Measurements from ENCODE around the gene NOC4L. TPM values are rescaled to one million over a fixed set of nuclear protein-coding genes. Genes with fewer than 3 reads are reported as not detected.

The NOC4L gene
- total RNA-seq, 1 donor from 2014 or later, result 29.1 TPM

GRCh38 chr12:132137483-132138125, 6.7 kb upstream of the NOC4L start:
- CTCF ChIA-PET, result no interaction called here
- no peaks in the 10 kb centered on the region for H3K27me3 Mint-ChIP-seq
- peaks cover 29% of the 10 kb centered on the region for H3K36me3 Mint-ChIP-seq (ENCODE audit: low read depth)
- intact Hi-C loops (cut with micrococcal nuclease), result no loop called here
- no peak for ATAC-seq (ENCODE audit: low read depth)
- POLR2A ChIA-PET, result no interaction called here
- no peaks in the 10 kb centered on the region for H3K9me3 Mint-ChIP-seq
- TF ChIP-seq CTCF (IDR thresholded peaks at IDR 0.05), result no peak
- H3K4me3 Mint-ChIP-seq, result no peak overlapping the region
- no peak overlapping the region for H3K27ac Mint-ChIP-seq
- no peak for DNase-seq
- peaks cover 2% of the 10 kb centered on the region for H3K4me1 Mint-ChIP-seq

GRCh38 chr12:132138941-132139871, 5.1 kb upstream of the NOC4L start:
- peaks cover 11% of the 10 kb centered on the region for H3K4me1 Mint-ChIP-seq
- H3K4me3 Mint-ChIP-seq, result no peak overlapping the region
- ChIA-PET CTCF (interaction anchor here (1.4 kb wide), 1 partner anchor 15 kb away, joined by 5 read pairs; no protein-coding TSS in a partner anchor), POLR2A (interaction anchor here (0.7 kb wide), 1 partner anchor 69 kb away, joined by 3 read pairs; no protein-coding TSS in a partner anchor)
- ATAC-seq (ENCODE audit: low read depth), result no peak
- H3K36me3 Mint-ChIP-seq (ENCODE audit: low read depth), result peaks cover 32% of the 10 kb centered on the region
- TF ChIP-seq CTCF (IDR thresholded peaks at IDR 0.05), result no peak
- intact Hi-C loops (cut with micrococcal nuclease), result no loop called here
- no peaks in the 10 kb centered on the region for H3K9me3 Mint-ChIP-seq
- no peaks in the 10 kb centered on the region for H3K27me3 Mint-ChIP-seq
- no peak for DNase-seq
- H3K27ac Mint-ChIP-seq, result no peak overlapping the region

- Mint-ChIP-seq H3K4me1 (peaks cover 15% of the 10 kb centered on the region), H3K27ac (no peak overlapping the region), H3K9me3 (no peaks in the 10 kb centered on the region), H3K36me3 (ENCODE audit: low read depth) (peaks cover 33% of the 10 kb centered on the region), H3K4me3 (no peak overlapping the region), H3K27me3 (no peaks in the 10 kb centered on the region)
- ChIA-PET POLR2A (no interaction called here), CTCF (interaction anchor here (1.4 kb wide), 1 partner anchor 14 kb away, joined by 5 read pairs; no protein-coding TSS in a partner anchor)
- DNase-seq, result no peak
- TF ChIP-seq CTCF (IDR thresholded peaks at IDR 0.05), result no peak
- no peak for ATAC-seq (ENCODE audit: low read depth)
- intact Hi-C loops (cut with micrococcal nuclease), result no loop called here
These were observed 4.3 kb upstream of the NOC4L start for GRCh38 chr12:132139912-132140311.

GRCh38 chr12:132140501-132140900, 3.8 kb upstream of the NOC4L start:
- peaks cover 21% of the 10 kb centered on the region for H3K4me1 Mint-ChIP-seq
- no peak for ATAC-seq (ENCODE audit: low read depth)
- no peaks in the 10 kb centered on the region for H3K27me3 Mint-ChIP-seq
- DNase-seq, result no peak
- peaks cover 33% of the 10 kb centered on the region for H3K36me3 Mint-ChIP-seq (ENCODE audit: low read depth)
- TF ChIP-seq CTCF (IDR thresholded peaks at IDR 0.05), result no peak
- no peak overlapping the region for H3K4me3 Mint-ChIP-seq
- ChIA-PET POLR2A (no interaction called here), CTCF (interaction anchor here (1.4 kb wide), 1 partner anchor 13 kb away, joined by 5 read pairs; no protein-coding TSS in a partner anchor)
- H3K9me3 Mint-ChIP-seq, result no peaks in the 10 kb centered on the region
- no peak overlapping the region for H3K27ac Mint-ChIP-seq
- intact Hi-C loops (cut with micrococcal nuclease), result no loop called here
